WTC11 (cell line): ENCODE measurements around the gene EEA1.

Experiments used
- ATF2 ChIP-seq: sonication (generic); formaldehyde crosslinking; IDR thresholded peaks from 2 replicates; pipeline ENCODE4 v1.8.1; 2022; ENCODE audit warnings: low read depth, missing genetic modification reagents, borderline replicate concordance
- CREB1 ChIP-seq: sonication (generic); formaldehyde crosslinking; IDR thresholded peaks from 2 replicates; pipeline ENCODE4 v1.8.0; 2023; ENCODE audit warnings: mild to moderate bottlenecking, missing genetic modification reagents
- CTCF ChIP-seq: fragments of 200-600 bp; IDR thresholded peaks from 2 replicates; pipeline ENCODE4 v1.8.0; 2022; ENCODE audit warnings: antibody characterized with exemption
- E2F1 ChIP-seq: sonication (generic); formaldehyde crosslinking; IDR thresholded peaks from 2 replicates; pipeline ENCODE4 v1.8.0; 2022; ENCODE audit warnings: mild to moderate bottlenecking, missing genetic modification reagents
- FOXJ3 ChIP-seq: sonication (generic); formaldehyde crosslinking; IDR thresholded peaks from 2 replicates; pipeline ENCODE4 v1.9.0; 2021; ENCODE audit warnings: missing genetic modification reagents, mild to moderate bottlenecking, borderline replicate concordance
- JUN ChIP-seq: sonication (generic); formaldehyde crosslinking; IDR thresholded peaks from 2 replicates; pipeline ENCODE4 v1.8.0; 2023; ENCODE audit warnings: mild to moderate bottlenecking, missing genetic modification reagents
- MAX ChIP-seq: sonication (generic); formaldehyde crosslinking; IDR thresholded peaks from 2 replicates; pipeline ENCODE4 v1.8.0; 2022; ENCODE audit warnings: mild to moderate bottlenecking, missing genetic modification reagents
- PRDM15 ChIP-seq: sonication (generic); formaldehyde crosslinking; IDR thresholded peaks from 2 replicates; pipeline ENCODE4 v1.8.0; 2022; ENCODE audit warnings: missing genetic modification reagents
- PRRX2 ChIP-seq: fragments of 250-450 bp; sonication (Bioruptor Pico); IDR thresholded peaks from 2 replicates; pipeline ENCODE4 v1.8.0; 2021; ENCODE audit warnings: mild to moderate bottlenecking
- SP1 ChIP-seq: sonication (generic); formaldehyde crosslinking; conservative IDR thresholded peaks from 2 replicates; pipeline ENCODE4 v1.8.1; 2022; ENCODE audit warnings: missing genetic modification reagents
- ZNF121 ChIP-seq: sonication (generic); formaldehyde crosslinking; IDR thresholded peaks from 2 replicates; pipeline ENCODE4 v1.8.0; 2023; ENCODE audit warnings: missing genetic modification reagents
- ZNF138 ChIP-seq: sonication (generic); formaldehyde crosslinking; conservative IDR thresholded peaks from 2 replicates; pipeline ENCODE4 v1.8.1; 2022; ENCODE audit warnings: mild to moderate bottlenecking, moderate library complexity, missing genetic modification reagents
- TF ChIP-seq, protein P1 (sequence below): sonication (generic); formaldehyde crosslinking; IDR thresholded peaks from 2 replicates; pipeline ENCODE4 v1.8.0; 2023; ENCODE audit warnings: missing genetic modification reagents, mild to moderate bottlenecking, borderline replicate concordance
- TF ChIP-seq, protein P2 (sequence below): sonication (generic); formaldehyde crosslinking; IDR thresholded peaks from 2 replicates; pipeline ENCODE4 v1.8.0; 2022; ENCODE audit warnings: mild to moderate bottlenecking, missing genetic modification reagents

DNA sequence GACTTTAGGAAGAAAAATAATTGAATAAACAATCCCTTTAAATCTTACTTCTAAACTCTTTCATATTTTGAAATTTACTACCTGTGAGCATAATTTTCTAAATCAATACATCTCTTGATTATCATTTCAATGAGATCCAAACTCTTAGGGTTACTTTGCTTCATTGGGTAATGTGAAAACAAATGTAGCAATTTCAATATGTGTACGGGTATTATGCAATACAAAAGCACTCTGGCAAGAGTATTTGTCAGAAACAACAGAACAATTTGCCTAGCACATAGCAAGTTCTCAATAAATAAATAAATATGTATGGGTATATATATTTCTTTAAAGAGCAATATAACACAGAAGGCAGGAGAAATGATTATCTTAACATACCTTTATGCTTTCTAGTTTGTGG, 149.2 kb downstream of the EEA1 start:
- no peak for TF ChIP-seq CTCF
- no peak for TF ChIP-seq MAX (CRISPR knock-in tag)
- no peak for TF ChIP-seq FOXJ3
- TF ChIP-seq, protein P1, sequence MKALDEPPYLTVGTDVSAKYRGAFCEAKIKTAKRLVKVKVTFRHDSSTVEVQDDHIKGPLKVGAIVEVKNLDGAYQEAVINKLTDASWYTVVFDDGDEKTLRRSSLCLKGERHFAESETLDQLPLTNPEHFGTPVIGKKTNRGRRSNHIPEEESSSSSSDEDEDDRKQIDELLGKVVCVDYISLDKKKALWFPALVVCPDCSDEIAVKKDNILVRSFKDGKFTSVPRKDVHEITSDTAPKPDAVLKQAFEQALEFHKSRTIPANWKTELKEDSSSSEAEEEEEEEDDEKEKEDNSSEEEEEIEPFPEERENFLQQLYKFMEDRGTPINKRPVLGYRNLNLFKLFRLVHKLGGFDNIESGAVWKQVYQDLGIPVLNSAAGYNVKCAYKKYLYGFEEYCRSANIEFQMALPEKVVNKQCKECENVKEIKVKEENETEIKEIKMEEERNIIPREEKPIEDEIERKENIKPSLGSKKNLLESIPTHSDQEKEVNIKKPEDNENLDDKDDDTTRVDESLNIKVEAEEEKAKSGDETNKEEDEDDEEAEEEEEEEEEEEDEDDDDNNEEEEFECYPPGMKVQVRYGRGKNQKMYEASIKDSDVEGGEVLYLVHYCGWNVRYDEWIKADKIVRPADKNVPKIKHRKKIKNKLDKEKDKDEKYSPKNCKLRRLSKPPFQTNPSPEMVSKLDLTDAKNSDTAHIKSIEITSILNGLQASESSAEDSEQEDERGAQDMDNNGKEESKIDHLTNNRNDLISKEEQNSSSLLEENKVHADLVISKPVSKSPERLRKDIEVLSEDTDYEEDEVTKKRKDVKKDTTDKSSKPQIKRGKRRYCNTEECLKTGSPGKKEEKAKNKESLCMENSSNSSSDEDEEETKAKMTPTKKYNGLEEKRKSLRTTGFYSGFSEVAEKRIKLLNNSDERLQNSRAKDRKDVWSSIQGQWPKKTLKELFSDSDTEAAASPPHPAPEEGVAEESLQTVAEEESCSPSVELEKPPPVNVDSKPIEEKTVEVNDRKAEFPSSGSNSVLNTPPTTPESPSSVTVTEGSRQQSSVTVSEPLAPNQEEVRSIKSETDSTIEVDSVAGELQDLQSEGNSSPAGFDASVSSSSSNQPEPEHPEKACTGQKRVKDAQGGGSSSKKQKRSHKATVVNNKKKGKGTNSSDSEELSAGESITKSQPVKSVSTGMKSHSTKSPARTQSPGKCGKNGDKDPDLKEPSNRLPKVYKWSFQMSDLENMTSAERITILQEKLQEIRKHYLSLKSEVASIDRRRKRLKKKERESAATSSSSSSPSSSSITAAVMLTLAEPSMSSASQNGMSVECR (CRISPR knock-in tag) = no peak
- no peak for TF ChIP-seq SP1 (CRISPR knock-in tag)
- no peak for TF ChIP-seq PRRX2 (CRISPR knock-in tag)
- no peak for TF ChIP-seq E2F1 (CRISPR knock-in tag)
- no peak for TF ChIP-seq ZNF138 (CRISPR knock-in tag)
- TF ChIP-seq, protein P2, sequence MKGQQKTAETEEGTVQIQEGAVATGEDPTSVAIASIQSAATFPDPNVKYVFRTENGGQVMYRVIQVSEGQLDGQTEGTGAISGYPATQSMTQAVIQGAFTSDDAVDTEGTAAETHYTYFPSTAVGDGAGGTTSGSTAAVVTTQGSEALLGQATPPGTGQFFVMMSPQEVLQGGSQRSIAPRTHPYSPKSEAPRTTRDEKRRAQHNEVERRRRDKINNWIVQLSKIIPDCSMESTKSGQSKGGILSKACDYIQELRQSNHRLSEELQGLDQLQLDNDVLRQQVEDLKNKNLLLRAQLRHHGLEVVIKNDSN (CRISPR knock-in tag) = no peak
- TF ChIP-seq JUN = no peak
- TF ChIP-seq ATF2 (CRISPR knock-in tag) = no peak
- no peak for TF ChIP-seq ZNF121 (CRISPR knock-in tag)
- TF ChIP-seq CREB1 (CRISPR knock-in tag) = no peak
- no peak for TF ChIP-seq PRDM15 (CRISPR knock-in tag)
